Esophagus muscularis mucosa (tissue), 4 donors: ENCODE data around the gene BRF1. TPM values are rescaled to one million over a fixed set of nuclear protein-coding genes. Genes with fewer than 3 reads are reported as not detected.

Experiments
- DNase-seq: peaks from one replicate; pipeline ENCODE4 v3.0.0-alpha.2; 2017; ENCODE audit errors: extremely low spot score
- H3K27ac ChIP-seq, 4 donors: fragments of 200-600 bp; sonication (generic); replicated peaks in 1 of 4; 1 replicate in 3 of 4; 2 replicates in 1 of 4; pipeline ENCODE4 v1.5.1; 2016 to 2019; ENCODE audit warnings: mild to moderate bottlenecking in 1 of 4
- H3K27me3 ChIP-seq, 4 donors: fragments of 200-600 bp; sonication (generic); one replicate each; pipeline versions ENCODE4 v1.5.1 to v1.6.0; 2016 to 2019
- H3K36me3 ChIP-seq, 4 donors: fragments of 200-600 bp; sonication (generic); one replicate each; pipeline ENCODE4 v1.5.1; 2016 to 2019
- H3K4me1 ChIP-seq, 4 donors: fragments of 200-600 bp; sonication (generic); one replicate each; pipeline ENCODE4 v1.5.1; 2016 to 2019
- H3K4me3 ChIP-seq, 4 donors: fragments of 200-600 bp; sonication (generic); 1 replicate in 2 of 4; 2 replicates in 2 of 4; pipeline ENCODE4 v1.5.1; 2016 to 2019; ENCODE audit warnings: mild to moderate bottlenecking in 4 of 4, moderate library complexity in 1 of 4
- H3K9me3 ChIP-seq, 4 donors: fragments of 200-600 bp; sonication (generic); 1 replicate in 3 of 4; 2 replicates in 1 of 4; pipeline ENCODE4 v1.5.1; 2016 to 2019
- CTCF ChIP-seq, 3 experiments: fragments of 200-600 bp in 2 of 3; fragments of 450-650 bp in 1 of 3; sonication (generic) in 2 of 3; IDR thresholded peaks; one replicate each; pipeline ENCODE4 v1.5.1; 2017 to 2019; ENCODE audit warnings: antibody characterized with exemption in 3 of 3, mild to moderate bottlenecking in 2 of 3, moderate library complexity in 1 of 3
- EP300 ChIP-seq: sonication (generic); formaldehyde crosslinking; IDR thresholded peaks from one replicate; pipeline ENCODE4 v1.6.1; 2017; ENCODE audit warnings: antibody characterized with exemption
- POLR2A ChIP-seq: fragments of 450-650 bp; IDR thresholded peaks from one replicate; pipeline ENCODE4 v1.6.1; 2017; ENCODE audit warnings: antibody characterized with exemption, moderate library complexity, mild to moderate bottlenecking, low read depth
- POLR2AphosphoS5 ChIP-seq, 2 donors: sonication (generic); formaldehyde crosslinking; IDR thresholded peaks; one replicate each; pipeline ENCODE4 v1.6.1; 2017; ENCODE audit warnings: antibody characterized with exemption in 2 of 2
- WGBS: methylation state at CpG from one replicate; pipeline ENCODE4 v1.1.5; 2018; 5-methylcytosine and 5-hydroxymethylcytosine counted together
- intact Hi-C: fragments of 100-400 bp; cut with DNase I; formaldehyde crosslinking; loops from one replicate; pipeline ENCODE4 v1.15.1; 2023
- total RNA-seq, 4 donors: library from RNA; depleted of rRNA; stranded (reverse); fragments of >200 nt; gene quantifications; one replicate each; pipeline versions ENCODE4 v1.1.0 to v1.2.1, GENCODE V29; 2016

BRF1 gene
- total RNA-seq, 4 donors from 2014 or later, result 23.0 to 47.3 (median 41.4) TPM

- intact Hi-C loops, result loop anchor here (2.0 to 5.0 kb wide), 2 partner anchors 80 to 149 kb away; no protein-coding TSS in a partner anchor
- no peaks in the 10 kb centered on the region for H3K36me3 ChIP-seq
- H3K27me3 ChIP-seq, result peaks cover 0 to 57% (median 23%) of the 10 kb centered on the region in 4 donors
- H3K4me1 ChIP-seq, result peaks cover 68 to 89% (median 72%) of the 10 kb centered on the region in 4 donors
- H3K27ac ChIP-seq, result peak overlapping the region in 3 of 4 donors; percentile 3 to 45 (median 29)
- H3K4me3 ChIP-seq, result no peak overlapping the region
- no peak for DNase-seq
- TF ChIP-seq CTCF (IDR thresholded peaks at IDR 0.05) (no peak), POLR2A (no peak), POLR2AphosphoS5 (IDR thresholded peaks at IDR 0.05) (no peak), EP300 (no peak)
- H3K9me3 ChIP-seq, result no peaks in the 10 kb centered on the region
- WGBS, result 62% methylated on average over 7 of the region's 20 CpGs
Measured at GRCh38 chr14:105201925-105202513, 98.8 kb downstream of the BRF1 start.

- intact Hi-C loops, result loop anchor here (5.0 kb wide), 1 partner anchor 81 kb away; no protein-coding TSS in a partner anchor
- H3K27me3 ChIP-seq, result peaks cover 0 to 64% (median 28%) of the 10 kb centered on the region in 4 donors
- 50% methylated on average over 19 of the region's 28 CpGs for WGBS
- H3K27ac ChIP-seq, result peak overlapping the region in 3 of 4 donors; percentile 3 to 45 (median 29)
- TF ChIP-seq POLR2AphosphoS5 (IDR thresholded peaks at IDR 0.05), result no peak
- TF ChIP-seq CTCF (IDR thresholded peaks at IDR 0.05), result no peak
- no peaks in the 10 kb centered on the region for H3K9me3 ChIP-seq
- no peak overlapping the region for H3K4me3 ChIP-seq
- H3K4me1 ChIP-seq, result peaks cover 69 to 96% (median 75%) of the 10 kb centered on the region in 4 donors
- no peak for DNase-seq
- no peaks in the 10 kb centered on the region for H3K36me3 ChIP-seq
Measured at GRCh38 chr14:105201156-105201924, 99.5 kb downstream of the BRF1 start.

GRCh38 chr14:105200641-105201040 lies 100.2 kb downstream of the BRF1 start:
- intact Hi-C loops, result loop anchor here (5.0 kb wide), 1 partner anchor 82 kb away; no protein-coding TSS in a partner anchor
- Histone ChIP-seq H3K27me3 (peaks cover 0 to 71% (median 35%) of the 10 kb centered on the region in 4 donors), H3K9me3 (no peaks in the 10 kb centered on the region), H3K4me1 (peaks cover 70 to 97% (median 79%) of the 10 kb centered on the region in 4 donors), H3K36me3 (no peaks in the 10 kb centered on the region), H3K4me3 (no peak overlapping the region), H3K27ac (no peak overlapping the region)
- 82% methylated on average over 16 of the region's 16 CpGs for WGBS
- TF ChIP-seq EP300 (no peak), POLR2AphosphoS5 (IDR thresholded peaks at IDR 0.05) (no peak), POLR2A (no peak), CTCF (IDR thresholded peaks at IDR 0.05) (no peak)
- DNase-seq, result no peak

GRCh38 chr14:105200074-105200473 lies 100.7 kb downstream of the BRF1 start:
- Histone ChIP-seq H3K27ac (no peak overlapping the region), H3K27me3 (peaks cover 0 to 76% (median 41%) of the 10 kb centered on the region in 4 donors), H3K4me3 (no peak overlapping the region), H3K4me1 (peaks cover 70 to 97% (median 77%) of the 10 kb centered on the region in 4 donors), H3K36me3 (no peaks in the 10 kb centered on the region), H3K9me3 (no peaks in the 10 kb centered on the region)
- WGBS, result 82% methylated on average over 9 of the region's 10 CpGs
- intact Hi-C loops, result loop anchor here (5.0 kb wide), 1 partner anchor 82 kb away; no protein-coding TSS in a partner anchor
- no peak for TF ChIP-seq EP300
- TF ChIP-seq POLR2AphosphoS5 (IDR thresholded peaks at IDR 0.05), result no peak
- TF ChIP-seq POLR2A, result no peak
- DNase-seq, result no peak

GRCh38 chr14:105199093-105199492 lies 101.7 kb downstream of the BRF1 start:
- Histone ChIP-seq H3K36me3 (no peaks in the 10 kb centered on the region), H3K4me3 (no peak overlapping the region), H3K27ac (peak overlapping the region in 3 of 4 donors; percentile 47 to 77 (median 50)), H3K4me1 (peaks cover 66 to 96% (median 76%) of the 10 kb centered on the region in 4 donors), H3K27me3 (peaks cover 0 to 86% (median 49%) of the 10 kb centered on the region in 4 donors), H3K9me3 (no peaks in the 10 kb centered on the region)
- no peak for DNase-seq
- intact Hi-C loops, result no loop called here
- 58% methylated on average over 12 of the region's 18 CpGs for WGBS
- TF ChIP-seq POLR2AphosphoS5 (IDR thresholded peaks at IDR 0.05), result peak in 1 of 2 donors; percentile 42
- TF ChIP-seq CTCF (IDR thresholded peaks at IDR 0.05), result no peak
- TF ChIP-seq EP300, result no peak
- TF ChIP-seq POLR2A, result no peak
